HepG2 (cell line): Measurements from ENCODE around the gene TP63. TPM values are rescaled to one million over a fixed set of nuclear protein-coding genes. Genes with fewer than 3 reads are reported as not detected.

Source experiments
- ATAC-seq: fragments of 200-7000 bp; cut with Tn5 transposase; 3 replicates; pipeline ENCODE4 v1.9.1; 2020; ENCODE audit warnings: mild to moderate bottlenecking, moderate library complexity
- BruUV-seq: library from RNA; stranded (reverse); fragments of 400-500 nt; replicated peaks from 2 replicates; lab custom pipeline; 2021; lab: Mats Ljungman, UMichigan
- CTCF ChIA-PET: fragments of 300-600 bp; formaldehyde crosslinking; extraction: SDS; loops from one replicate; lab custom pipeline; 2021; ENCODE audit warnings: low total read pairs, inconsistent platforms, low intra/inter-chr PET ratio; lab: Yijun Ruan, JAX
- POLR2A ChIA-PET: fragments of 350-600 bp; sonication (Branson Sonifier 250); formaldehyde crosslinking; loops from one replicate; lab custom pipeline; 2020; ENCODE audit warnings: antibody characterized with exemption, inconsistent platforms; lab: Yijun Ruan, JAX
- DNase-seq: peaks from one replicate; pipeline ENCODE4 v3.0.0-alpha.2; 2015; ENCODE audit warnings: low spot score
- FAIRE-seq: peaks from 3 replicates; lab custom pipeline; 2011; peaks lifted over from hg19 to GRCh38; lab: Jason Lieb, UNC
- H2AFZ ChIP-seq: one replicate; pipeline ENCODE4 v1.6.1; 2011; ENCODE audit warnings: low read length, inconsistent platforms
- H3K27ac ChIP-seq: fragments of 300-600 bp; 3 replicates; pipeline ENCODE4 v1.8.0; 2011; ENCODE audit warnings: mixed run types, mild to moderate bottlenecking, mixed read lengths, low read length, inconsistent platforms; ENCODE audit not compliant: insufficient read depth; ENCODE audit errors: extremely low read length
- H3K27me3 ChIP-seq, 2 experiments: fragments of 200-600 bp in 1 of 2; 2 replicates in 1 of 2; 3 replicates in 1 of 2; pipeline versions ENCODE4 v1.6.0 to v1.8.0; 2011; ENCODE audit warnings: low read length in 2 of 2, mild to moderate bottlenecking in 2 of 2, moderate library complexity in 2 of 2, inconsistent platforms in 1 of 2; ENCODE audit not compliant: insufficient read depth in 2 of 2, control insufficient read depth in 1 of 2
- H3K36me3 ChIP-seq, 2 experiments: fragments of 200-600 bp in 1 of 2; replicated peaks in 1 of 2; 2 replicates in 1 of 2; 3 replicates in 1 of 2; pipeline versions ENCODE4 v1.5.1 to v1.8.0; 2011; ENCODE audit warnings: low read length in 2 of 2, inconsistent platforms in 1 of 2; ENCODE audit not compliant: insufficient read depth in 2 of 2, control insufficient read depth in 1 of 2
- H3K4me1 ChIP-seq: 2 replicates; pipeline ENCODE4 v1.5.1; 2012; ENCODE audit warnings: low read length, inconsistent platforms; ENCODE audit not compliant: insufficient read depth
- H3K4me2 ChIP-seq: 2 replicates; pipeline ENCODE4 v1.6.0; 2011; ENCODE audit warnings: low read depth, low read length, inconsistent platforms
- H3K4me3 ChIP-seq, 3 experiments: fragments of 200-600 bp in 1 of 3; sonication (generic), shearing (Covaris generic) in 1 of 3; replicated peaks in 1 of 3; 2 replicates each; pipeline ENCODE4 v1.5.1; 2011 to 2016; ENCODE audit warnings: low read length in 3 of 3, inconsistent platforms in 2 of 3, low read depth in 2 of 3, mild to moderate bottlenecking in 2 of 3, control low read depth in 1 of 3, mixed read lengths in 1 of 3; ENCODE audit not compliant: insufficient read depth in 1 of 3
- H3K79me2 ChIP-seq: one replicate; pipeline ENCODE4 v1.6.1; 2011; ENCODE audit warnings: low read length, inconsistent platforms; ENCODE audit not compliant: insufficient read depth
- H3K9ac ChIP-seq: 2 replicates; pipeline ENCODE4 v1.6.0; 2011; ENCODE audit warnings: mild to moderate bottlenecking, low read depth, low read length, inconsistent platforms; ENCODE audit not compliant: insufficient read depth
- H3K9me3 ChIP-seq: 2 replicates; pipeline ENCODE4 v1.5.1; 2012; ENCODE audit warnings: mild to moderate bottlenecking, low read length
- H4K20me1 ChIP-seq: 2 replicates; pipeline ENCODE4 v1.6.0; 2011; ENCODE audit warnings: inconsistent platforms, mild to moderate bottlenecking, low read length, moderate library complexity; ENCODE audit not compliant: insufficient read depth
- ATF1 ChIP-seq: IDR thresholded peaks from 2 replicates; pipeline ENCODE4 v1.6.1; 2016; ENCODE audit warnings: mild to moderate bottlenecking, control low read depth
- CCAR2 ChIP-seq: fragments of 200-400 bp; formaldehyde crosslinking; optimal IDR thresholded peaks from 2 replicates; pipeline ENCODE3; 2018; ENCODE audit warnings: low read depth, mild to moderate bottlenecking, low read length, moderate library complexity
- DR1 ChIP-seq: sonication (generic); formaldehyde crosslinking; IDR thresholded peaks from 2 replicates; pipeline ENCODE4 v1.8.0; 2021; ENCODE audit warnings: mild to moderate bottlenecking, missing genetic modification reagents, inconsistent platforms
- DZIP1 ChIP-seq: sonication (generic); formaldehyde crosslinking; IDR thresholded peaks from 2 replicates; pipeline ENCODE4 v1.5.0; 2020; ENCODE audit warnings: mild to moderate bottlenecking, missing genetic modification reagents
- IKZF5 ChIP-seq: IDR thresholded peaks from 2 replicates; pipeline ENCODE4 v1.6.1; 2018; ENCODE audit warnings: missing genetic modification reagents, mild to moderate bottlenecking, missing compliant biosample characterization
- KDM5B ChIP-seq: sonication (generic); formaldehyde crosslinking; IDR thresholded peaks from 2 replicates; pipeline ENCODE4 v1.4.0; 2020; ENCODE audit warnings: missing genetic modification reagents, mild to moderate bottlenecking, borderline replicate concordance
- MBNL3 ChIP-seq: fragments of 250-450 bp; sonication (Bioruptor Pico); conservative IDR thresholded peaks from 2 replicates; pipeline ENCODE4 v1.8.0; 2022; ENCODE audit warnings: mild to moderate bottlenecking, inconsistent platforms
- PPARG ChIP-seq: conservative IDR thresholded peaks from 2 replicates; pipeline ENCODE4 v1.6.1; 2016; ENCODE audit warnings: missing biosample characterization, missing genetic modification reagents
- ZNF253 ChIP-seq: sonication (generic); formaldehyde crosslinking; IDR thresholded peaks from 2 replicates; pipeline ENCODE4 v1.8.0; 2022; ENCODE audit warnings: mild to moderate bottlenecking, missing genetic modification reagents, borderline replicate concordance
- ZNF326 ChIP-seq: sonication (generic); formaldehyde crosslinking; IDR thresholded peaks from 2 replicates; pipeline ENCODE4 v1.4.0; 2020; ENCODE audit warnings: missing genetic modification reagents, borderline replicate concordance
- WGBS: methylation state at CpG from one replicate; pipeline ENCODE4 v1.1.6; 2017; ENCODE audit warnings: low lambda C conversion rate; 5-methylcytosine and 5-hydroxymethylcytosine counted together
- in situ Hi-C: cut with HindIII; loops from 2 replicates; pipeline ENCODE4 v1.10.0; 2017; ENCODE audit warnings: low pct_unique_long_range_greater_than_20kb; ENCODE audit not compliant: extremely low pct_ligation_motif_present
- intact Hi-C: fragments of 100-400 bp; cut with micrococcal nuclease; formaldehyde crosslinking; loops from one replicate; pipeline ENCODE4 v1.10.0; 2022; ENCODE audit not compliant: unreplicated experiment
- polyA plus RNA-seq, 8 experiments: library from polyadenylated mRNA; depleted of rRNA in 3 of 8; stranded (reverse) in 7 of 8; unstranded in 1 of 8; fragments of >200 nt; fragmentation: Illumina TruSeq in 4 of 8; extraction: Trizol in 4 of 8; gene quantifications; 2 replicates each; pipeline versions ENCODE4 v1.2.1 to v1.2.3, GENCODE V29; 2011 to 2016; ENCODE audit warnings: low read depth in 4 of 8, missing spikeins in 1 of 8, mixed read lengths in 1 of 8; ENCODE audit not compliant: insufficient read depth in 1 of 8
- total RNA-seq, 5 experiments: library from RNA; depleted of rRNA; stranded (reverse); fragments of >200 nt; fragmentation: Illumina TruSeq; extraction: Trizol; gene quantifications; 2 replicates each; pipeline ENCODE4 v1.2.3, GENCODE V29; 2016; ENCODE audit warnings: low read depth in 1 of 5
- TF ChIP-seq, protein P1 (sequence below): conservative IDR thresholded peaks from 2 replicates; pipeline ENCODE4 v1.6.1; 2018; ENCODE audit warnings: missing genetic modification reagents
- TF ChIP-seq, protein P2 (sequence below): fragments of 450-650 bp; IDR thresholded peaks from 2 replicates; pipeline ENCODE4 v1.6.1; 2016

Gene TP63
- total and polyA plus RNA-seq, 2 of the 13 experiments (the other 11 are each of a cell fraction or from before 2014, with no cell fraction given): not detected

- no peaks in the 10 kb centered on the region for H3K79me2 ChIP-seq
- intact Hi-C loops: no loop called here
- DNase-seq (no peak), ATAC-seq (no peak), FAIRE-seq (no peak)
- H4K20me1 ChIP-seq: no peaks in the 10 kb centered on the region
- no peak overlapping the region for H3K4me2 ChIP-seq
- H2AFZ ChIP-seq: no peak overlapping the region
- H3K27ac ChIP-seq: no peak overlapping the region
- in situ Hi-C loops: no loop called here
- BruUV-seq: no TSS peak
- no peaks in the 10 kb centered on the region for H3K4me1 ChIP-seq
- H3K27me3 ChIP-seq: no peaks in the 10 kb centered on the region
- ChIA-PET POLR2A (no interaction called here), CTCF (no interaction called here)
- no peak overlapping the region for H3K4me3 ChIP-seq
- WGBS: 68% methylated on average over 3 of the region's 3 CpGs
- no peak overlapping the region for H3K9ac ChIP-seq
- no peaks in the 10 kb centered on the region for H3K36me3 ChIP-seq
- no peaks in the 10 kb centered on the region for H3K9me3 ChIP-seq
- no peak for TF ChIP-seq IKZF5 (CRISPR knock-in tag)
- no peak for TF ChIP-seq DR1 (CRISPR knock-in tag)
- TF ChIP-seq, protein P1, sequence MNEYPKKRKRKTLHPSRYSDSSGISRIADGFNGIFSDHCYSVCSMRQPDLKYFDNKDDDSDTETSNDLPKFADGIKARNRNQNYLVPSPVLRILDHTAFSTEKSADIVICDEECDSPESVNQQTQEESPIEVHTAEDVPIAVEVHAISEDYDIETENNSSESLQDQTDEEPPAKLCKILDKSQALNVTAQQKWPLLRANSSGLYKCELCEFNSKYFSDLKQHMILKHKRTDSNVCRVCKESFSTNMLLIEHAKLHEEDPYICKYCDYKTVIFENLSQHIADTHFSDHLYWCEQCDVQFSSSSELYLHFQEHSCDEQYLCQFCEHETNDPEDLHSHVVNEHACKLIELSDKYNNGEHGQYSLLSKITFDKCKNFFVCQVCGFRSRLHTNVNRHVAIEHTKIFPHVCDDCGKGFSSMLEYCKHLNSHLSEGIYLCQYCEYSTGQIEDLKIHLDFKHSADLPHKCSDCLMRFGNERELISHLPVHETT (CRISPR knock-in tag): no peak
- no peak for TF ChIP-seq KDM5B
- no peak for TF ChIP-seq PPARG (CRISPR knock-in tag)
- no peak for TF ChIP-seq ZNF326 (CRISPR knock-in tag)
- no peak for TF ChIP-seq ATF1 (CRISPR knock-in tag)
- TF ChIP-seq, protein P2, sequence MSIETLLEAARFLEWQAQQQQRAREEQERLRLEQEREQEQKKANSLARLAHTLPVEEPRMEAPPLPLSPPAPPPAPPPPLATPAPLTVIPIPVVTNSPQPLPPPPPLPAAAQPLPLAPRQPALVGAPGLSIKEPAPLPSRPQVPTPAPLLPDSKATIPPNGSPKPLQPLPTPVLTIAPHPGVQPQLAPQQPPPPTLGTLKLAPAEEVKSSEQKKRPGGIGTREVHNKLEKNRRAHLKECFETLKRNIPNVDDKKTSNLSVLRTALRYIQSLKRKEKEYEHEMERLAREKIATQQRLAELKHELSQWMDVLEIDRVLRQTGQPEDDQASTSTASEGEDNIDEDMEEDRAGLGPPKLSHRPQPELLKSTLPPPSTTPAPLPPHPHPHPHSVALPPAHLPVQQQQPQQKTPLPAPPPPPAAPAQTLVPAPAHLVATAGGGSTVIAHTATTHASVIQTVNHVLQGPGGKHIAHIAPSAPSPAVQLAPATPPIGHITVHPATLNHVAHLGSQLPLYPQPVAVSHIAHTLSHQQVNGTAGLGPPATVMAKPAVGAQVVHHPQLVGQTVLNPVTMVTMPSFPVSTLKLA: no peak
- TF ChIP-seq ZNF253 (CRISPR knock-in tag): no peak
- TF ChIP-seq DZIP1 (CRISPR knock-in tag): no peak
- TF ChIP-seq MBNL3 (CRISPR knock-in tag): no peak
- no peak for TF ChIP-seq CCAR2
Observed at GRCh38 chr3:189868061-189868460, 236.9 kb downstream of the TP63 start.
